Measurements from ENCODE around the gene IL18BP. TPM values are rescaled to one million over a fixed set of nuclear protein-coding genes. Genes with fewer than 3 reads are reported as not detected.

Gene IL18BP
- polyA plus RNA-seq (ENCODE audit: insufficient read length in 3 of 3), result 10 to 100 TPM in 1 of 3 donors, 1 to 10 TPM in 2; 8.8 to 13.0 (median 9.5) TPM
- long read RNA-seq, donor 1, partial matches to known transcripts, result 124 of 129 reads
- long read RNA-seq, donor 1, other reads (novel, unspliced or antisense), result 5 of 129 reads
- long read RNA-seq, donor 2, result 0 reads
- long read RNA-seq, donor 3, partial matches to known transcripts, result 0 of 4 reads
- long read RNA-seq, donor 3, other reads (novel, unspliced or antisense), result 0 of 4 reads
- long read RNA-seq, donor 4, full-length matches to known transcripts, result 1 of 1 reads
- long read RNA-seq, donor 4, partial matches to known transcripts, result 0 of 1 reads
- long read RNA-seq, donor 4, other reads (novel, unspliced or antisense), result 0 of 1 reads
- long read RNA-seq, donor 5, result 0 reads
- long read RNA-seq, donor 6, partial matches to known transcripts, result 188 of 217 reads
- long read RNA-seq, donor 6, other reads (novel, unspliced or antisense), result 29 of 217 reads
- long read RNA-seq, donor 7, full-length matches to known transcripts, result 3 of 8 reads
- long read RNA-seq, donor 7, partial matches to known transcripts, result 0 of 8 reads
- long read RNA-seq, donor 7, other reads (novel, unspliced or antisense), result 5 of 8 reads
- long read RNA-seq, donor 8, partial matches to known transcripts, result 0 of 1 reads
- long read RNA-seq, donor 8, other reads (novel, unspliced or antisense), result 0 of 1 reads
- long read RNA-seq, donor 9, full-length matches to known transcripts, result 1 of 94 reads
- long read RNA-seq, donor 9, partial matches to known transcripts, result 93 of 94 reads
- long read RNA-seq, donor 9, other reads (novel, unspliced or antisense), result 0 of 94 reads
- long read RNA-seq, donor 10, result 0 reads
- long read RNA-seq, donor 11, partial matches to known transcripts, result 0 of 1 reads
- long read RNA-seq, donor 11, other reads (novel, unspliced or antisense), result 0 of 1 reads
- long read RNA-seq, donor 12, partial matches to known transcripts, result 0 of 1 reads
- long read RNA-seq, donor 12, other reads (novel, unspliced or antisense), result 0 of 1 reads
- long read RNA-seq, donor 13, result 0 reads
- long read RNA-seq, donor 14, result 0 reads
- long read RNA-seq, donor 15, full-length matches to known transcripts, result 2 of 2 reads
- long read RNA-seq, donor 15, partial matches to known transcripts, result 0 of 2 reads
- long read RNA-seq, donor 15, other reads (novel, unspliced or antisense), result 0 of 2 reads
- long read RNA-seq, donor 16, full-length matches to known transcripts, result 6 of 14 reads
- long read RNA-seq, donor 16, partial matches to known transcripts, result 8 of 14 reads
- long read RNA-seq, donor 16, other reads (novel, unspliced or antisense), result 0 of 14 reads

DNA sequence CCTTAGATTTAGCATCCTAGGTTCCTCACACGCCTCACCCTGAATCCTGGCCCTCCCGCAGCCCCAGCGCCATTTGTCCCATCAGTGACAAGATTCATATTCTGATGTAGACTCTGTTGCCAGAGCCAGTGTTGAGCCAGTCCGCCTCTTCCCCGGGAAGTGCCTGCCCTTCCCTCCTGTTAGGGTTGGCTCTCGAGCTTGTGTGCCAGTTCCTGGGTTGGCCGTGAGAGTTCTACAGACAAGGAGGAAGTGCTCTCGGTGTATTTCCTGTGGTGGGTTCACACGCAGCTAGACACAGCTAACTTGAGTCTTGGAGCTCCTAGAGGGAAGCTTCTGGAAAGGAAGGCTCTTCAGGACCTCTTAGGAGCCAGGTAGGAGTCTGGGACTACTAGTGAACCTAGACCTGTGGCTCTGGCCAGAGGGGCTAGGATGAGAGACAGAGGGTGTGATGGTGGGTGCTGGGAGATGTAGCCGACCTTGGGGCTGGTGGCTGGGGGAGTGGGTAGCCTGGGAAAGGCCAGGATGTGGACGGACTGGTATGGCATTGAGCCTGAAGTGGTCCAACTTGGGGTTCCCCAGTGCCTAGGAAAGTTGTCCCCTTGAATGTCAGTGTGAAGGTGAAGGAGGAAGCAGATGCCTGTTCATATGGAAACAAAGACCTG, at the start of gene IL18BP:
TSS of gene IL18BP (plus strand) at position 261 of the 662 bp plus-strand sequence. CDS start 1,076 bp downstream, outside the sequence.
- DNase-seq (ENCODE audit: extremely low read depth in 1 of 11, low read depth in 9 of 11, low spot score in 4 of 11), result no peak

DNA sequence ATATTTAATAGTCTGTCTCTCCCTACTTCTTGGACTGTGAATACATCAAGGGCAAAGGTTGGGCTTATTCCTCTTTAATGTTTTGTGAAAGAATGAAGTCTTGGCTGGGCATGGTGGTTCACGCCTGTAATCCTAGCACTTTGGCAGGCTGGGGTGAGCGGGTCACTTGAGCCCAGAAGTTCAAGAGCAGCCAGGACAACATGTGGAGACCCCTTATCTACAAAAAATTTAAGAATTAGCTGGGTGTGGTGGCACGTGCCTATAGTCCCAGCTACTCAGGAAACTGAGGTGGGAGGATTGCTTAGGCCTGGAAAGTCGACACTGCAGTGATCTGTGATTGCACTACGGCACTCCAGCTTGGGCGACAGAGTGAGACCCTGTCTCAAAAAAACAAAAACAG, 49.7 kb upstream of the IL18BP start:
- no peak for DNase-seq (ENCODE audit: extremely low read depth in 1 of 11, low read depth in 9 of 11, low spot score in 4 of 11)

DNA sequence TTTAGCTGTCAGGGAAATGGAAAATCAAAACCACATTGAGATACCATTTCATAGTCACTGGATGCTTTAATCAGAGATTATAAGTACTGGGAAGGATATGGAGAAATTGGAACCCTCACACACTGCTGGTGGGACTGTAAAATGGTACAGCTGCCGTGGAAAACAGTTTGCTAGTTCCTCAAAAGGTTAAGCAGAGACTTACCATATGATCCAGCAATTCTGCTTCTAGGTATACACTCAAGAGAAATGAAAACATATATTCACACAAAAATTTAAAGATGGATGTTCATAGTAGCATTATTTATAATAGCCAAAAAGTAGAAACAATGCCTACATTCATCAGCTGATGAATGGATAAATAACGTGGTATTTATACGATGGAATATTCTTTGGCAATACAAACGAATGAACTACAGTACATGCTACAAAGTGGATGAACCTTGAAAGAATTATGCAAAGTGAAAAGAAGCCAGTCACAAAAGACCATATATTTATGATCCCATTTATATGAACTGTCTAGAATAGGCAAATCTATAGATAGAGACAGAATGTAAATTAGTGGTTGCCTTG, 46.9 kb upstream of the IL18BP start:
- no peak for DNase-seq (ENCODE audit: extremely low read depth in 1 of 11, low read depth in 9 of 11, low spot score in 4 of 11)

DNA sequence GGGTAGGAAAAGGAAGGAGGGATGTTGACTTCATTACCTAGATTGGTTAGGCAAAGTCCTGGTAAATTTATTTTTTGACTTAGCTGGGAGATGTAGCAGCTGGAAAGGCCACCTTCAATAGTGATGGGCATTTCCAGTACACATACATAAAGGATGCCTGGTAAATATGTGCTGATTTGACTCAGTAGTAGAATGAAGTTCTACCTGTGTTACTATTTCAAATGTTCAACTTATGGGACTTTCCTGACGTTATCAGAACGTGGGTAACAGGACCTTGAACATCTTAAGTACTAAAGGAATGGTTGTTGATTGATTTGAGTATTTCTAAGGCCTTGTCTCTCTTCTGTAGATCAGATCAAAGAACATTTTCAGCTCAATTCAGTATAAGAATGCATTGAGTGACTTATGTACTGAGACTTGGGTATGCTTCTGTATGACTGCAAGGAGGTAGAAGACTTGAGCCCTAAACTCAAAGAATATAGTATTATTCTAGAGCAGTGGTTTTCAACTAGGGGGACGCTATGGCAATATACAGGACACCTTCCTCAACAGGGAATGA, 42.7 kb upstream of the IL18BP start:
- DNase-seq (ENCODE audit: extremely low read depth in 1 of 11, low read depth in 9 of 11, low spot score in 4 of 11), result no peak

DNA sequence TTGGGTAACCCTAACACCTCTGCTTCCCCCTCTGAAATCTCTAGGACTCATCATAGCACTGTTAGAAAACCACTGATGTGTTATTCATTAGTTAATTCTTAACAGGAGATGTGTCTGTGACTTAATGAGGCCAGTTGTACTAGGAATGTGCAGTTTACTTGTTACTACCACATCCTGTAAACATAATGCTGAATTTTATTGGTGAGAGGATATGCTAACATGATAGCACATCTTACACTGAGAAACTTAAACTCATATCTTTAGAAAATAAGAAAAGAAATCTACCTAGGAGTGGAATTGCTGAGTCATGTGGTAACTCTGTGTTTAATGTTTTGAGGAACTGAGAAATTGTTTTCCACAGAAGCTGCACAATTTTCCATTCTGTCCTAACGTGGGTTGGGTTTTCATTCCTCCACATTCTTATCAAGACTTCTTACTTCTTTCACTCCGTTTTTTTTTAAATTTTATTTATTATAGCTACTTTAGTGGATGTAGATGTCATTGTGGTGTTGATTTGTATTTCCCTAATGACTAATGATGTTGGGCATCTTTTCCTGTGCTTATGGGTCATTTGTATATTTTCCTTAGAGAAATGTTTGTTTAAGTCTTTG, 36.2 kb upstream of the IL18BP start:
- peak in 1 of 11 donors; percentile 22 for DNase-seq (ENCODE audit: extremely low read depth in 1 of 11, low read depth in 9 of 11, low spot score in 4 of 11)

DNA sequence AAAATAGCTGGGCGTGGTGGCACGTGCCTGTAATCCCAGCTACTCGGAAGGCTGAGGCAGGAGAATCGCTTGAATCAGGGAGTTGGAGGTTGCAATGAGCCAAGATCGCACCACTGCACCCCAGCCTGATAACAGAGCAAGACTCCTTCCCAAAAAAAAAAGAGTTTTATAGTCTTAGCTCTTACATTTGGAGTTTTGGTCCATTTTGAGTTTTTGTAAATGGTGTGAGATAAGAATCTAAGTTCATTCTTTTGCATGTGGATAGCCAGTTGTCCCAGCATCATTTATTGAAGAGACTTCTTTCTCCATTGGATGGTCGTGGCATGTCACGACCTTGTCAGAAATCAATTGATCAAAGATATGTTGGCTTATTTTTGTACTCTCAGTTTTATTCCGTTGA, 35.2 kb upstream of the IL18BP start:
- DNase-seq (ENCODE audit: extremely low read depth in 1 of 11, low read depth in 9 of 11, low spot score in 4 of 11), result no peak

DNA sequence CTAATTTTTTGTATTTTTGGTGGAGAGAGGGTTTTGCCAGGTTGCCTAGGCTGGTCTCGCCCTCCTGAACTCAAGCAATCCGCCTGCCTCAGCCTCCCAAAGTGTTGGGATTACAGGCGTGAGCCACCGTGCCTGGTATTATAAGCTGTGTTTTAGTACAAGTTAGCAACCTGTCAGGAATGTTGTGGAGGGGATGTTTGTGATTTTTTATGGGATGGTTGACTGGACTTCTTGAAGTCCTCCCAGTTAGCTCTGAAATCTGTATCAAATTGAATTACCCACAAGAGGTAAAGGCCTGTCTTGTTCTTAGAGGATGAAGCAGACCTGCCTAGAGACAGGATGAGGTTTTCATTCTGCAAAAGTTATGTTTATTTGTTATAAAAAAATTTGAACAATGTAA, 34.1 kb upstream of the IL18BP start:
- no peak for DNase-seq (ENCODE audit: extremely low read depth in 1 of 11, low read depth in 9 of 11, low spot score in 4 of 11)

DNA sequence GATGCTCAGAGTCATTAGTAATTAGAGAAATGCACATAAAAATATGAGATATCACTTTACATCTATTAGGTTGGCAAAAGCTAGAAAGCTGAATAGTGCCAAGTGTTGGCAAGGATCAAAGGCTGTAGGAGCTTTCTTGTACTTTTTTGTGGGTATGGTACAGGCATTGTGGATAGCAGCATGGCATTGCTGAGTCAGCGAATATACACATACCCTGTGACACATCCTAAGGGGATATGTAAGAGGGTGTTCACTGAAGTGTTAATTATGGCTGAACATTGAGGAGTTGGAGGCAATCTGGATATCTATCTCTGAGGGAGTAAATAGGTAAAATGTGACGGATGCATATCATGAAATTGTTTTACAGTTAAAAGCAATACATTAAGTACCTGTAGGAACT, 27.0 kb upstream of the IL18BP start:
- no peak for DNase-seq (ENCODE audit: extremely low read depth in 1 of 11, low read depth in 9 of 11, low spot score in 4 of 11)

GRCh38 chr11:71976551-71976950, 22.2 kb upstream of the IL18BP start:
- no peak for DNase-seq (ENCODE audit: extremely low read depth in 1 of 11, low read depth in 9 of 11, low spot score in 4 of 11)

- no peak for DNase-seq (ENCODE audit: extremely low read depth in 1 of 11, low read depth in 9 of 11, low spot score in 4 of 11)
Observed at GRCh38 chr11:71977090-71977489, 21.6 kb upstream of the IL18BP start.

DNA sequence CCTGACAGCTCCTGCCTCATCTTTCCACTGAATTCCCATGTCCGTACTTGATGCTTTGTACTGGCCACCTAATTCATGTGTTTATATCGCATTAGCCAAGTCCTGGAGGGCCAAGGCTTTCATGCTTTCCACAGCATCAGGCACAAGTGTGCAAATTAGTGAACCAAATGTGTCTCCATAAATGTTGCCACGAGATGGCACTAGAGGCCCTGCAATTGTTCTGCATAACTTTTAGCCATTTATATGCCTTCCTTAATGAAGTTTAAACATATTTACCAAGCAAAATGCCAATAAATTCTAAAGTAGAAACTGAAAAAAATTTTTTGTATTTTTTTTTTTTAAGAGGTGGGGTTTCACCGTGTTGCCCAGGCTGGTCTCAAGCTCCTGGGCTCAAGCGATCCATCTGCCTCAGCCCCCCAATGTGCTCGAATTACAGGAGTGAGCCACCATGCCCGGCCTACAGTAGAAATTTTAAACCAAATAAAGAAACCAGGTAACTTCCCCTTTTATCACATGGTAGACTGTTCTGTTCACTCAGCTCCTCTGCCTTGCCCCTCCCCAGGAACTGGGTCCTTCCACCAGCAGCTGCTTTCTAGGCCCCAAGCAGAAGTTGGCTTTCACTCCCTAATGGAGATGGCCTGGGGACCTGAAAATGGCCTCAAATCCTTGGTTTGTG, 20.8 kb upstream of the IL18BP start:
- peak in 3 of 11 donors; percentile 45 to 53 (median 50) for DNase-seq (ENCODE audit: extremely low read depth in 1 of 11, low read depth in 9 of 11, low spot score in 4 of 11)

DNA sequence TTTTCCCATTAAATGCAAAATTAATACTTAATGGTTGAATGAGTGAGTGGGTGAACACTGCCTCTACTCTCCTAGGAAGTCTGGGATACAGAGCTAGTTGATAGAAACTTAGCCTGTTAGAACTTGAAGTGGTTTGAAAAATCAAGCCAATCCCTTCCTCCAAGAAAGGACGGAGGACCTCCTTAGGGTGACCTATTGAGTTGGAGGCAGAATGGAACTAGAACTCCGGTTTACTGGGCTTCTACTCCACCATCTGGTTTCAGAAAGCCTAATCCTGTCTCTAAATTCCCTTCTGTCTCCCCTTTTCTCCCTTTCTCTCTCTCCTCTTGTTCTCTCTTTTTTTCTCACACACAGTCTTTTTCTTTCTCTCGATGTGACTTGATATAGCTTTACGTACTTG, 19.6 kb upstream of the IL18BP start:
- DNase-seq (ENCODE audit: extremely low read depth in 1 of 11, low read depth in 9 of 11, low spot score in 4 of 11), result no peak

DNA sequence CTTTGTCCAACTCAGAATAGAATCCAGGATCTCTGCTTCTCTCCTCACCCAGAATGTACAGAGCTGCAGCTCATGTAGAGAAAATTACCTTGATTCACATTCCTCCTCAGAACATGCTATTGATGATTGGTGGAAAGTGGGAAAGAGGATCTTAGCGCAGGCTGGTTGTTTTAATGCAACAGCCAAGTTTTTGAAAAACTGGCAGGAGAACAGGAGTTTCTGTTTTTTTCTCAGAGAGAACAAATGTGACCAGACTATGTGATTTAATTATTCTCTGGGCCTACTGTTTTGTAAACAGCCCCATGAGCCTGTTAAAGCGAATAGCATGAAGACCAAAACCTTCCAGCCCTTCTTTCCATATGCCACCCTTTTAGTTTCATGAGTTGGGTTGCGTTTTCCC, 19.1 kb upstream of the IL18BP start:
- DNase-seq (ENCODE audit: extremely low read depth in 1 of 11, low read depth in 9 of 11, low spot score in 4 of 11), result no peak

DNA sequence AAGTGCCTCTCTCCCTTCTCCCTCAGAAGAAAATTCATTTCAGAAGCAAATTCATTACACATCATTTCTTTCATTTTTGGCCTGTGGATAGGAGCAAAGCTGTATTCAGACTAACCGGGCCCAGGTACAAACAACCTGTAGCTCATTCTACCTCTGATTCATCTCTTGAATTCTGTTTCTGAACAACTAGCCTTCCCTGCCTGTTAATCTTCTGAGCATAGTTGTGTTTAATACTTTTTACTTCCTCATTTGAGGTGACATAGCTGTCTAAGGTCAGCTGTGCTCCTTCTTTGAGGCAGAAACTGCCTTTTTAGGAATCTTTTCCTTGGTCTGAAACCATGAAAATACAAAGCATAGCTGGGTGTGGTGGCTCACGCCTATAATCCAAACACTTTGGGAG, 12.6 kb upstream of the IL18BP start:
- no peak for DNase-seq (ENCODE audit: extremely low read depth in 1 of 11, low read depth in 9 of 11, low spot score in 4 of 11)

GRCh38 chr11:71987521-71987920, 11.2 kb upstream of the IL18BP start:
- DNase-seq (ENCODE audit: extremely low read depth in 1 of 11, low read depth in 9 of 11, low spot score in 4 of 11), result no peak

DNA sequence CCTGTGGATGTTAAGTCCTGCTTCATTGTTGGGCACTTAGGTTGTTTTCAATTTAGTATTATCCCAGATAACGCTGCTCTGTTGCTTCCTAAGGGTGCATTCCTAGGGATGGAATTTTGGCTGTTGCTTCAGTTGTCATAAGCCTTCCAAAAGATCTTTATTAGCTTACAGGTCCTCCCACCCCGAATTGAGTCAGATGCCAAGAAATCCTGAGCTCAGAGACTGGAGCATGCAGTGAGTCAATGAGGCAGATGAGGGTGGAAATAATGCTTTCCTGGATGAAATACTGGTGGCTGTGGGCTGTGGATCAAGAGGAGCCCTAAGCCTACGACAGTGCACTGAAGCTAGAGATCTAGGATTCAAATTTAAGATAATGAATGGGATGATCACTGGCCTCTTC, 10.7 kb upstream of the IL18BP start:
- no peak for DNase-seq (ENCODE audit: extremely low read depth in 1 of 11, low read depth in 9 of 11, low spot score in 4 of 11)

DNA sequence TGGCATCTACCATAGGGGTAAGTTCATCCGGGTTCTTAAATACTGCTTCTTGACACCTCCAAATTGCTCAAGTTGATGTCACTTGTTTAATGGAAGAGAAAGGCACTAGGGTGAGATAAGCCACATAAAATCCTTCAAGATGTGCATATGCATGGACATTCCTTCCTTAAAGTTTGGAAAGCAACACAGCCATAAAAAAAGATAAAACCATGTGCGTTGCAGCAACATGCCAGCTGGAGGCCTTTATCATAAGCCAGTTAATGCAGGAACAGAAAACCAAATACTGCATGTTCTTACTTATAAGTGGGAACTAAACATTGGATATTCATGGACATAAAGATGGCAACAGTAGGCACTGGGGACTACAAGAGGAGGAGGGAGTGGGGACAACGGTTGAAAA, 8.0 kb upstream of the IL18BP start:
- no peak for DNase-seq (ENCODE audit: extremely low read depth in 1 of 11, low read depth in 9 of 11, low spot score in 4 of 11)
